ENCODE measurements around the gene FXR1.

DNA sequence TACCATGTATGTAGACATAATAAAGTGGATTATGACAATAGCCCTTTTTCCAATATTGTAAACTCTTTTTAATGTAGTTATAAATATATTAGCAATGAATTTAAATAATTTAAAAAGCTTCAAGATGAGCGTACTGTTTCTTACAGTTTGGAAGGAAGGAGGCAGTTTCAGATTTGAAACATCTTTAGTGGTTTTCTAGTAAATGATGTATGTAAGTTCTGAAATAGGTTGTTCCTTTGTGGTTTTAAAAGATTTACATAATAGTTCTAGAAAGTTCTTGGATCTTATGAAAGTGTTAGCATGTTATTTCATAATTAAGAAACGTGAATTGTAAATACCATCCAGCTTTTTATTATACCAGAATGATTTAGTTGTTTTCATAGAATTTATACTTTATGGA lies 61.1 kb downstream of the FXR1 start:
- no peak for TF ChIP-seq POLR2A (IDR thresholded peaks at IDR 0.05; ENCODE audit: low read depth, low read length)
- TF ChIP-seq, protein P1, sequence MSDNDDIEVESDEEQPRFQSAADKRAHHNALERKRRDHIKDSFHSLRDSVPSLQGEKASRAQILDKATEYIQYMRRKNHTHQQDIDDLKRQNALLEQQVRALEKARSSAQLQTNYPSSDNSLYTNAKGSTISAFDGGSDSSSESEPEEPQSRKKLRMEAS (IDR thresholded peaks at IDR 0.05; ENCODE audit: low read depth, low read length) = no peak
- no peak for TF ChIP-seq SIN3A (IDR thresholded peaks at IDR 0.05; ENCODE audit: low read depth, low read length)
- no peak for TF ChIP-seq GABPA (IDR thresholded peaks at IDR 0.05; ENCODE audit: low read depth)
- TF ChIP-seq CTCF (IDR thresholded peaks at IDR 0.05 in 2 of 3, conservative IDR thresholded peaks at IDR 0.05 in 1 of 3; ENCODE audit: control insufficient read depth in 2 of 3, extremely low read depth in 1 of 3, insufficient read depth in 1 of 3, low read depth in 3 of 3, low read length in 3 of 3) = no peak
- no peak for TF ChIP-seq BRCA1 (IDR thresholded peaks at IDR 0.05; ENCODE audit: low read depth, low read length)
